Activated CD8-positive, alpha-beta T cell treated with anti-CD3 and anti-CD28 coated beads for 36 hours (primary cell): Measurements from ENCODE around the gene SMOC1. TPM values are rescaled to one million over a fixed set of nuclear protein-coding genes. Genes with fewer than 3 reads are reported as not detected.

Experiments
- ATAC-seq: fragments of 200-7000 bp; cut with Tn5 transposase; one replicate; pipeline ENCODE4 v1.10.0; 2021; ENCODE audit warnings: mild to moderate bottlenecking, moderate library complexity
- CTCF ChIA-PET: fragments of 350-600 bp; sonication (Branson Sonifier 250); formaldehyde crosslinking; loops from one replicate; lab custom pipeline; 2021; ENCODE audit warnings: antibody characterized with exemption; lab: Charles Lee
- POLR2A ChIA-PET: fragments of 350-600 bp; sonication (Branson Sonifier 250); formaldehyde crosslinking; loops from one replicate; lab custom pipeline; 2021; ENCODE audit warnings: antibody characterized with exemption; lab: Charles Lee
- DNase-seq: peaks from one replicate; pipeline ENCODE4 v3.0.0-alpha.2; 2020
- H3K27ac Mint-ChIP-seq: one replicate; pipeline ENCODE4 v1.8.0; 2021; ENCODE audit warnings: mild to moderate bottlenecking, mixed read lengths
- H3K27me3 Mint-ChIP-seq: one replicate; pipeline ENCODE4 v1.8.0; 2021; ENCODE audit warnings: mixed read lengths
- H3K36me3 Mint-ChIP-seq: one replicate; pipeline ENCODE4 v1.8.0; 2021; ENCODE audit warnings: low read depth, mixed read lengths
- H3K4me1 Mint-ChIP-seq: one replicate; pipeline ENCODE4 v1.8.0; 2021; ENCODE audit warnings: low read depth, mixed read lengths
- H3K4me3 Mint-ChIP-seq: one replicate; pipeline ENCODE4 v1.8.0; 2021; ENCODE audit warnings: mild to moderate bottlenecking, moderate library complexity, mixed read lengths
- H3K9me3 Mint-ChIP-seq: one replicate; pipeline ENCODE4 v1.8.0; 2021; ENCODE audit warnings: mixed read lengths
- intact Hi-C: fragments of 100-400 bp; cut with micrococcal nuclease; formaldehyde crosslinking; loops from one replicate; pipeline ENCODE4 v1.10.0; 2022
- total RNA-seq, 2 experiments: library from RNA; stranded (reverse); gene quantifications; one replicate each; pipeline ENCODE4 v1.2.3, GENCODE V29; 2021
- TF ChIP-seq, protein P1 (sequence below): fragments of 200-600 bp; IDR thresholded peaks from one replicate; pipeline ENCODE4 v1.8.0; 2022; ENCODE audit warnings: antibody characterized with exemption, mild to moderate bottlenecking

SMOC1 gene
- total RNA-seq, 2 experiments from 2014 or later, result not detected

- H3K27ac Mint-ChIP-seq, result no peak overlapping the region
- CTCF ChIA-PET, result no interaction called here
- POLR2A ChIA-PET, result no interaction called here
Measured at GRCh38 chr14:69916396-69916795, 37.2 kb downstream of the SMOC1 start.

DNA sequence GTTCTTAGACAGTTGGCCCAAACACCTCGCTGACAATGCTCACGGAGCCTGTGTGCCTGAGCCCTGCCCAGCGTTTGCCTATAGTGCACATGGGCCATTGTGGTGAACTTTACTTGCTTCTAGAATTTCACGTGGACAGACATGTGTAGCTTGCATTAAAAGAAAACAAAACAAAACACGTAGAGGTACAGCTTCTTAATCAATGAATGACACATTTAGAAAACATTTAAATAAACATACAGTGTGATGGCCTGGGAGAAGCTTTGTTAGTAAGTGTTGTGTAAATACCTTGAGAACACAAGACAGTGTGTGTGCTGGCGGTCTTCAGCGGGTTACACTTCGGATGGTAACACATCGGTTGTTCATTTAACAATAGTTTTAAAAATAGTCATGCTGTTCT lies 38.1 kb downstream of the SMOC1 start:
- intact Hi-C loops, result no loop called here
- Mint-ChIP-seq H3K9me3 (no peaks in the 10 kb centered on the region), H3K27me3 (peaks cover 19% of the 10 kb centered on the region), H3K27ac (no peak overlapping the region), H3K4me3 (no peak overlapping the region), H3K4me1 (no peaks in the 10 kb centered on the region), H3K36me3 (no peaks in the 10 kb centered on the region)
- ChIA-PET POLR2A (interaction anchor here (0.6 kb wide), 1 partner anchor 362 kb away, joined by 3 read pairs; no protein-coding TSS in a partner anchor), CTCF (no interaction called here)
- ATAC-seq (no peak), DNase-seq (no peak)
- TF ChIP-seq, protein P1, sequence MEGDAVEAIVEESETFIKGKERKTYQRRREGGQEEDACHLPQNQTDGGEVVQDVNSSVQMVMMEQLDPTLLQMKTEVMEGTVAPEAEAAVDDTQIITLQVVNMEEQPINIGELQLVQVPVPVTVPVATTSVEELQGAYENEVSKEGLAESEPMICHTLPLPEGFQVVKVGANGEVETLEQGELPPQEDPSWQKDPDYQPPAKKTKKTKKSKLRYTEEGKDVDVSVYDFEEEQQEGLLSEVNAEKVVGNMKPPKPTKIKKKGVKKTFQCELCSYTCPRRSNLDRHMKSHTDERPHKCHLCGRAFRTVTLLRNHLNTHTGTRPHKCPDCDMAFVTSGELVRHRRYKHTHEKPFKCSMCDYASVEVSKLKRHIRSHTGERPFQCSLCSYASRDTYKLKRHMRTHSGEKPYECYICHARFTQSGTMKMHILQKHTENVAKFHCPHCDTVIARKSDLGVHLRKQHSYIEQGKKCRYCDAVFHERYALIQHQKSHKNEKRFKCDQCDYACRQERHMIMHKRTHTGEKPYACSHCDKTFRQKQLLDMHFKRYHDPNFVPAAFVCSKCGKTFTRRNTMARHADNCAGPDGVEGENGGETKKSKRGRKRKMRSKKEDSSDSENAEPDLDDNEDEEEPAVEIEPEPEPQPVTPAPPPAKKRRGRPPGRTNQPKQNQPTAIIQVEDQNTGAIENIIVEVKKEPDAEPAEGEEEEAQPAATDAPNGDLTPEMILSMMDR, result no peak

More at GRCh38 chr14:69916396-69916795, 37.2 kb downstream of the SMOC1 start:
- Mint-ChIP-seq H3K9me3 (no peaks in the 10 kb centered on the region), H3K36me3 (no peaks in the 10 kb centered on the region), H3K4me1 (no peaks in the 10 kb centered on the region), H3K27me3 (peaks cover 19% of the 10 kb centered on the region), H3K4me3 (no peak overlapping the region)
- ATAC-seq, result no peak
- intact Hi-C loops, result no loop called here
- TF ChIP-seq, protein P1, result no peak
- no peak for DNase-seq

- H3K27me3 Mint-ChIP-seq, result peaks cover 22% of the 10 kb centered on the region
Measured at GRCh38 chr14:69919815-69920214, 40.6 kb downstream of the SMOC1 start.

GRCh38 chr14:69921052-69921451 lies 41.8 kb downstream of the SMOC1 start:
- no peak overlapping the region for H3K4me3 Mint-ChIP-seq
- intact Hi-C loops, result no loop called here
- ATAC-seq, result no peak

More at GRCh38 chr14:69919815-69920214, 40.6 kb downstream of the SMOC1 start:
- H3K27ac Mint-ChIP-seq, result no peak overlapping the region
- ChIA-PET CTCF (no interaction called here), POLR2A (no interaction called here)
- intact Hi-C loops, result no loop called here
- ATAC-seq, result no peak
- TF ChIP-seq, protein P1, result no peak
- no peak for DNase-seq
- no peak overlapping the region for H3K4me3 Mint-ChIP-seq
- H3K9me3 Mint-ChIP-seq, result no peaks in the 10 kb centered on the region
- H3K36me3 Mint-ChIP-seq, result no peaks in the 10 kb centered on the region
- H3K4me1 Mint-ChIP-seq, result no peaks in the 10 kb centered on the region

DNA sequence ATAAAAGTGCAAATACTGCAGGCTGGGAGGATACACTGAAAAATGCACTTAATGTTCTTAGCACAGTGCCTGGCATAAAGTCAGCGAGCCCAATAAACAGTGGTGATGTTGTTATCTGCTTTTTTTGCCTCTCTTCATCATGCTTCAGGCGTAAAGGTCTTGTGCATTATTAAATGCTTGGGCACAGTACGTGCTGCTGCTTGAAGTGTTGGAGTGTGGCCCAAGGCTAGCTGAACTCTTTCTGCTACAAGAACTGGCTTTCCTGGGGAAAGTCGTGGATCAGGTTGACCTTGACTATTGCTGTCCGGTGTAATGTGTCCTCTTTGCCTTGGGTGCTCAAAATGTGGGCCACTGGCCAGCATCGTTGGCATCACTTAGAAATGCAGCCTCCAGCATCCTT lies 43.0 kb downstream of the SMOC1 start:
- Mint-ChIP-seq H3K4me1 (no peaks in the 10 kb centered on the region), H3K36me3 (no peaks in the 10 kb centered on the region), H3K4me3 (no peak overlapping the region), H3K27ac (no peak overlapping the region), H3K9me3 (no peaks in the 10 kb centered on the region), H3K27me3 (peaks cover 11% of the 10 kb centered on the region)
- TF ChIP-seq, protein P1, result no peak
- CTCF ChIA-PET, result no interaction called here
- DNase-seq, result no peak
- ATAC-seq, result no peak
- POLR2A ChIA-PET, result no interaction called here
- intact Hi-C loops, result no loop called here

More at GRCh38 chr14:69921052-69921451, 41.8 kb downstream of the SMOC1 start:
- H3K27me3 Mint-ChIP-seq, result peaks cover 12% of the 10 kb centered on the region
- TF ChIP-seq, protein P1, result no peak
- no peak overlapping the region for H3K27ac Mint-ChIP-seq
- no peaks in the 10 kb centered on the region for H3K36me3 Mint-ChIP-seq
- no peaks in the 10 kb centered on the region for H3K9me3 Mint-ChIP-seq
- DNase-seq, result no peak
- POLR2A ChIA-PET, result no interaction called here
- CTCF ChIA-PET, result no interaction called here
- no peaks in the 10 kb centered on the region for H3K4me1 Mint-ChIP-seq
